SK-N-SH (cell line): ENCODE results near the gene CHD5. TPM values are rescaled to one million over a fixed set of nuclear protein-coding genes. Genes with fewer than 3 reads are reported as not detected.

Experiments
- CTCF ChIA-PET: fragments of 300-600, 350-600 bp; formaldehyde crosslinking; extraction: SDS; loops from one replicate; lab custom pipeline; 2021; lab: Yijun Ruan, JAX
- POLR2A ChIA-PET: fragments of 350-600 bp; sonication (Branson Sonifier 250); formaldehyde crosslinking; extraction: SDS; loops from one replicate; lab custom pipeline; 2020; ENCODE audit warnings: antibody characterized with exemption, inconsistent platforms; lab: Yijun Ruan, JAX
- DNase-seq: peaks from one replicate; pipeline ENCODE4 v3.0.0; 2012
- H2AFZ ChIP-seq: fragments of 200-600 bp; sonication (generic); 2 replicates; pipeline ENCODE4 v1.8.1; 2016; ENCODE audit warnings: antibody characterized with exemption, mild to moderate bottlenecking, low read depth
- H3F3A ChIP-seq: fragments of 200-600 bp; sonication (generic); replicated peaks from 2 replicates; pipeline ENCODE3; 2016; ENCODE audit warnings: antibody characterized with exemption, mild to moderate bottlenecking; ENCODE audit not compliant: insufficient read depth
- H3K27ac ChIP-seq, 2 experiments: fragments of 200-500 bp in 1 of 2; fragments of 200-600 bp in 1 of 2; sonication (Bioruptor generic) in 1 of 2; sonication (generic), shearing (Covaris generic) in 1 of 2; 2 replicates each; pipeline versions ENCODE4 v1.5.1 to v1.6.1; 2014 to 2016; ENCODE audit warnings: low read depth in 2 of 2, inconsistent platforms in 1 of 2, low read length in 1 of 2, mild to moderate bottlenecking in 1 of 2, mixed read lengths in 1 of 2
- H3K27me3 ChIP-seq: fragments of 200-600 bp; sonication (generic), shearing (Covaris generic); 2 replicates; pipeline ENCODE4 v1.6.1; 2016; ENCODE audit warnings: mixed run types; ENCODE audit not compliant: insufficient read depth
- H3K36me3 ChIP-seq, 2 experiments: fragments of 200-500 bp in 1 of 2; fragments of 200-600 bp in 1 of 2; sonication (Bioruptor generic) in 1 of 2; sonication (generic) in 1 of 2; replicated peaks in 1 of 2; 2 replicates each; pipeline versions ENCODE3 to v1.5.1; 2014 to 2016; ENCODE audit warnings: low read length in 1 of 2, mild to moderate bottlenecking in 1 of 2; ENCODE audit not compliant: insufficient read depth in 2 of 2, control insufficient read depth in 1 of 2
- H3K4me1 ChIP-seq, 2 experiments: fragments of 200-500 bp in 1 of 2; fragments of 200-600 bp in 1 of 2; sonication (Bioruptor generic) in 1 of 2; sonication (generic), shearing (Covaris generic) in 1 of 2; 2 replicates each; pipeline versions ENCODE4 v1.5.1 to v1.6.1; 2014 to 2016; ENCODE audit warnings: low read depth in 1 of 2, low read length in 1 of 2, mixed run types in 1 of 2; ENCODE audit not compliant: insufficient read depth in 2 of 2, control insufficient read depth in 1 of 2
- H3K4me2 ChIP-seq: fragments of 200-600 bp; sonication (generic), shearing (Covaris generic); 2 replicates; pipeline ENCODE4 v1.6.1; 2017; ENCODE audit warnings: mixed run types
- H3K4me3 ChIP-seq, 2 experiments: fragments of 200-500 bp in 1 of 2; fragments of 200-600 bp in 1 of 2; sonication (Bioruptor generic) in 1 of 2; sonication (generic), shearing (Covaris generic) in 1 of 2; 2 replicates each; pipeline versions ENCODE4 v1.5.1 to v1.8.1; 2014 to 2016; ENCODE audit warnings: low read depth in 2 of 2, inconsistent platforms in 1 of 2, low read length in 1 of 2, mild to moderate bottlenecking in 1 of 2, mixed read lengths in 1 of 2, moderate library complexity in 1 of 2
- H3K79me2 ChIP-seq: fragments of 200-600 bp; sonication (generic); 2 replicates; pipeline ENCODE4 v1.8.1; 2017; ENCODE audit warnings: mild to moderate bottlenecking; ENCODE audit not compliant: insufficient read depth
- H3K9ac ChIP-seq: fragments of 200-600 bp; sonication (generic); 2 replicates; pipeline ENCODE4 v1.6.1; 2017; ENCODE audit warnings: mixed run types
- H3K9me2 ChIP-seq: fragments of 200-600 bp; sonication (generic); 2 replicates; pipeline ENCODE4 v1.6.1; 2017; ENCODE audit warnings: mixed run types
- H3K9me3 ChIP-seq: fragments of 200-600 bp; sonication (generic); 2 replicates; pipeline ENCODE4 v1.6.1; 2017; ENCODE audit warnings: mixed run types, mild to moderate bottlenecking, moderate library complexity
- H4K20me1 ChIP-seq: fragments of 200-600 bp; sonication (generic); 2 replicates; pipeline ENCODE4 v1.6.1; 2017; ENCODE audit warnings: mild to moderate bottlenecking, mixed run types; ENCODE audit not compliant: insufficient read depth
- EZH2phosphoT487 ChIP-seq: fragments of 200-600 bp; sonication (generic); IDR thresholded peaks from 2 replicates; pipeline ENCODE4 v1.6.1; 2017; ENCODE audit warnings: low read depth, mixed run types, mild to moderate bottlenecking, antibody characterized with exemption, moderate library complexity, borderline replicate concordance
- GATA2 ChIP-seq: sonication (generic); formaldehyde crosslinking; IDR thresholded peaks from 2 replicates; pipeline ENCODE4 v1.5.0; 2020; ENCODE audit warnings: mild to moderate bottlenecking, missing genetic modification reagents
- IRF3 ChIP-seq: fragments of 150-350 bp; IDR thresholded peaks from 2 replicates; pipeline ENCODE4 v1.6.1; 2016; ENCODE audit warnings: mild to moderate bottlenecking, low read depth, low read length
- JUND ChIP-seq: IDR thresholded peaks from 2 replicates; pipeline ENCODE4 v1.4.0; 2012
- MAX ChIP-seq: IDR thresholded peaks from 2 replicates; pipeline ENCODE4 v1.4.0; 2012; ENCODE audit warnings: low read depth
- NFIC ChIP-seq: IDR thresholded peaks from 2 replicates; pipeline ENCODE4 v1.4.0; 2012; ENCODE audit warnings: borderline replicate concordance
- NRF1 ChIP-seq: IDR thresholded peaks from 2 replicates; pipeline ENCODE4 v1.6.1; 2012; ENCODE audit warnings: low read depth, mild to moderate bottlenecking, low read length
- SIN3A ChIP-seq: IDR thresholded peaks from 2 replicates; pipeline ENCODE4 v1.6.1; 2012; ENCODE audit warnings: low read depth, mild to moderate bottlenecking, low read length, moderate library complexity, borderline replicate concordance
- SMC3 ChIP-seq: IDR thresholded peaks from 2 replicates; pipeline ENCODE4 v1.6.1; 2012; ENCODE audit warnings: low read depth, low read length, improper control_type of control experiment
- TAF1 ChIP-seq: IDR thresholded peaks from 2 replicates; pipeline ENCODE4 v1.6.1; 2012; ENCODE audit warnings: low read depth, mild to moderate bottlenecking, low read length, moderate library complexity, borderline replicate concordance
- TEAD4 ChIP-seq: IDR thresholded peaks from 2 replicates; pipeline ENCODE4 v1.4.0; 2012; ENCODE audit warnings: mild to moderate bottlenecking, borderline replicate concordance; ENCODE audit not compliant: insufficient read depth
- YY1 ChIP-seq: IDR thresholded peaks from 2 replicates; pipeline ENCODE4 v1.4.0; 2012; ENCODE audit warnings: low read depth, mild to moderate bottlenecking
- WGBS: methylation state at CpG from one replicate; pipeline ENCODE4 v1.1.6; 2017; ENCODE audit warnings: low lambda C conversion rate; 5-methylcytosine and 5-hydroxymethylcytosine counted together
- polyA plus RNA-seq, 3 experiments: library from polyadenylated mRNA; depleted of rRNA; stranded (reverse); fragments of >200 nt; gene quantifications; 2 replicates each; pipeline ENCODE4 v1.2.3, GENCODE V29; 2012
- TF ChIP-seq, protein P1 (sequence below): IDR thresholded peaks from 2 replicates; pipeline ENCODE4 v1.4.0; 2012; ENCODE audit warnings: low read depth, borderline replicate concordance

Gene CHD5
- polyA plus RNA-seq, 1 of the 3 experiments (the other 2 are of a cell fraction): 0.26 TPM

DNA sequence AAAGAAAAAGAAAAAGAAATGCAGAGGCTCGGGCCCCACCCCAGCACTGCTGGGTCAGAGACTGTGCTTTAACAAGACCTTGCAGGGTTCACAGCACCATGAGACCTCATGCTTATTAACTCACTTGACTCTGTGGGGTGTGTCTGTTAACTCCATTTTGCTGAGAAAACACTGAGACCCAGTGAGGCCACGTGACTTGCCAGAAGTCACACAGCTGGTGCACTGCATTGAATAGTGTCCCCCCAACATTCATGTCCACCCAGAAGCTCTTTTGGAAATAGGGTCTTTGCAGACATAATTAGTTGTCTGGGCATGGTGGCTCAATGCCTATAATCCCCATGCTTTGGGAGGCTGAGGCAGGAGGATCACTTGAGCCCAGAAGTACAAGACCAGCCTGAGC lies 39.7 kb downstream of the CHD5 start:
- Histone ChIP-seq H4K20me1 (no peaks in the 10 kb centered on the region), H2AFZ (no peak overlapping the region), H3K4me3 (no peak overlapping the region), H3K4me1 (no peaks in the 10 kb centered on the region), H3F3A (no peaks in the 10 kb centered on the region), H3K9ac (no peak overlapping the region), H3K79me2 (no peaks in the 10 kb centered on the region), H3K36me3 (no peaks in the 10 kb centered on the region), H3K27me3 (no peaks in the 10 kb centered on the region), H3K27ac (no peak overlapping the region), H3K9me3 (no peaks in the 10 kb centered on the region), H3K4me2 (no peak overlapping the region), H3K9me2 (no peaks in the 10 kb centered on the region)
- no peak for TF ChIP-seq EZH2phosphoT487
- CTCF ChIA-PET: interaction anchor here (1.5 kb wide), 1 partner anchor 32 kb away, joined by 3 read pairs; no protein-coding TSS in a partner anchor
- 52% methylated on average over 2 of the region's 2 CpGs for WGBS
- no peak for DNase-seq
- POLR2A ChIA-PET: no interaction called here

GRCh38 chr1:6137758-6138157 lies 42.4 kb downstream of the CHD5 start:
- H2AFZ ChIP-seq: no peak overlapping the region
- DNase-seq: no peak

More at GRCh38 chr1:6137758-6138157, 42.4 kb downstream of the CHD5 start:
- Histone ChIP-seq H3F3A (no peaks in the 10 kb centered on the region), H3K79me2 (no peaks in the 10 kb centered on the region), H4K20me1 (no peaks in the 10 kb centered on the region), H3K4me2 (no peak overlapping the region), H3K9me3 (no peaks in the 10 kb centered on the region), H3K9ac (no peak overlapping the region), H3K9me2 (no peaks in the 10 kb centered on the region), H3K4me3 (no peak overlapping the region), H3K4me1 (no peaks in the 10 kb centered on the region), H3K27me3 (no peaks in the 10 kb centered on the region), H3K36me3 (no peaks in the 10 kb centered on the region), H3K27ac (no peak overlapping the region)
- ChIA-PET CTCF (interaction anchor here (1.3 kb wide), 1 partner anchor 96 kb away, joined by 4 read pairs; no protein-coding TSS in a partner anchor), POLR2A (no interaction called here)
- TF ChIP-seq MAX: no peak
- no peak for TF ChIP-seq YY1
- no peak for TF ChIP-seq TAF1
- TF ChIP-seq, protein P1, sequence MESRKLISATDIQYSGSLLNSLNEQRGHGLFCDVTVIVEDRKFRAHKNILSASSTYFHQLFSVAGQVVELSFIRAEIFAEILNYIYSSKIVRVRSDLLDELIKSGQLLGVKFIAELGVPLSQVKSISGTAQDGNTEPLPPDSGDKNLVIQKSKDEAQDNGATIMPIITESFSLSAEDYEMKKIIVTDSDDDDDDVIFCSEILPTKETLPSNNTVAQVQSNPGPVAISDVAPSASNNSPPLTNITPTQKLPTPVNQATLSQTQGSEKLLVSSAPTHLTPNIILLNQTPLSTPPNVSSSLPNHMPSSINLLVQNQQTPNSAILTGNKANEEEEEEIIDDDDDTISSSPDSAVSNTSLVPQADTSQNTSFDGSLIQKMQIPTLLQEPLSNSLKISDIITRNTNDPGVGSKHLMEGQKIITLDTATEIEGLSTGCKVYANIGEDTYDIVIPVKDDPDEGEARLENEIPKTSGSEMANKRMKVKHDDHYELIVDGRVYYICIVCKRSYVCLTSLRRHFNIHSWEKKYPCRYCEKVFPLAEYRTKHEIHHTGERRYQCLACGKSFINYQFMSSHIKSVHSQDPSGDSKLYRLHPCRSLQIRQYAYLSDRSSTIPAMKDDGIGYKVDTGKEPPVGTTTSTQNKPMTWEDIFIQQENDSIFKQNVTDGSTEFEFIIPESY: no peak
- no peak for TF ChIP-seq TEAD4
- TF ChIP-seq NFIC: no peak
- no peak for TF ChIP-seq GATA2 (CRISPR knock-in tag)
- TF ChIP-seq JUND: no peak
- TF ChIP-seq IRF3: no peak
- TF ChIP-seq SIN3A: no peak
- TF ChIP-seq NRF1: no peak
- no peak for TF ChIP-seq SMC3
- 21% methylated on average over 4 of the region's 5 CpGs for WGBS
